Activated CD4-positive, CD25-positive, alpha-beta regulatory T cell (primary cell): ENCODE results near the gene TMEM174.

Experiments
- DNase-seq, 4 experiments: peaks; one replicate each; lab custom pipeline; 2025; lab: John Stamatoyannopoulos, UW

The TMEM174 gene

GRCh38 chr5:73172951-73173350 is at the start of gene TMEM174:
Gene TMEM174 (plus strand): TSS chr5:73173193. CDS start chr5:73173244, 51 bp downstream.
- DNase-seq, result no peak

- DNase-seq, result no peak
These were observed 47.7 kb upstream of the TMEM174 start for GRCh38 chr5:73125289-73125688.

GRCh38 chr5:73126381-73126780 is 46.6 kb upstream of the TMEM174 start:
- no peak for DNase-seq

GRCh38 chr5:73126957-73127356 is 46.0 kb upstream of the TMEM174 start:
- DNase-seq, result no peak

- DNase-seq, result no peak
These were observed 43.9 kb upstream of the TMEM174 start for GRCh38 chr5:73129143-73129542.

- no peak for DNase-seq
These were observed 42.2 kb upstream of the TMEM174 start for GRCh38 chr5:73130811-73131210.

GRCh38 chr5:73131711-73132425 is 41.1 kb upstream of the TMEM174 start:
- no peak for DNase-seq

GRCh38 chr5:73132759-73133158 is 40.2 kb upstream of the TMEM174 start:
- DNase-seq, result no peak

GRCh38 chr5:73135021-73135420 is 38.0 kb upstream of the TMEM174 start:
- DNase-seq, result no peak

- no peak for DNase-seq
These were observed 37.5 kb upstream of the TMEM174 start for GRCh38 chr5:73135429-73136054.

- no peak for DNase-seq
These were observed 36.9 kb upstream of the TMEM174 start for GRCh38 chr5:73136055-73136562.

- no peak for DNase-seq
These were observed 35.1 kb upstream of the TMEM174 start for GRCh38 chr5:73137563-73138530.

- no peak for DNase-seq
These were observed 33.5 kb upstream of the TMEM174 start for GRCh38 chr5:73139485-73139884.

- no peak for DNase-seq
These were observed 32.2 kb upstream of the TMEM174 start for GRCh38 chr5:73140801-73141200.

- DNase-seq, result no peak
These were observed 31.0 kb upstream of the TMEM174 start for GRCh38 chr5:73142035-73142434.

GRCh38 chr5:73143716-73144115 is 29.3 kb upstream of the TMEM174 start:
- no peak for DNase-seq

- no peak for DNase-seq
These were observed 23.5 kb upstream of the TMEM174 start for GRCh38 chr5:73149540-73149939.

GRCh38 chr5:73150876-73151275 is 22.1 kb upstream of the TMEM174 start:
- DNase-seq, result no peak

GRCh38 chr5:73151766-73152410 is 21.1 kb upstream of the TMEM174 start:
- no peak for DNase-seq

- DNase-seq, result no peak
These were observed 20.3 kb upstream of the TMEM174 start for GRCh38 chr5:73152411-73153388.

GRCh38 chr5:73153513-73153912 is 19.5 kb upstream of the TMEM174 start:
- DNase-seq, result no peak
